HG03439 (cell line): Measurements from ENCODE around the gene UMODL1.

Source experiments
- ATAC-seq: cut with Tn5 transposase; IDR thresholded peaks from one replicate; pipeline ENCODE4 v1.9.1; 2021; ENCODE audit warnings: mild to moderate bottlenecking, moderate library complexity; ENCODE audit not compliant: unreplicated experiment

The UMODL1 gene

GRCh38 chr21:42183374-42184266 lies 112.5 kb downstream of the UMODL1 start:
- ATAC-seq = no peak

- no peak for ATAC-seq
These were observed 115.5 kb downstream of the UMODL1 start for GRCh38 chr21:42186591-42186990.

- peak; percentile 90 for ATAC-seq
These were observed 117.0 kb downstream of the UMODL1 start for GRCh38 chr21:42187976-42188653.

GRCh38 chr21:42188663-42189062 lies 117.5 kb downstream of the UMODL1 start:
- ATAC-seq = no peak

- ATAC-seq = no peak
These were observed 118.3 kb downstream of the UMODL1 start for GRCh38 chr21:42189431-42189830.

GRCh38 chr21:42189860-42190485 lies 118.9 kb downstream of the UMODL1 start:
- ATAC-seq = no peak

GRCh38 chr21:42190486-42190863 lies 119.4 kb downstream of the UMODL1 start:
- ATAC-seq = no peak

- ATAC-seq = no peak
These were observed 119.9 kb downstream of the UMODL1 start for GRCh38 chr21:42191064-42191463.

GRCh38 chr21:42191696-42192595 lies 120.8 kb downstream of the UMODL1 start:
- ATAC-seq = no peak
